Stimulated activated CD8-positive, alpha-beta memory T cell treated with anti-CD3 and anti-CD28 coated beads, Interleukin-12 subunit alpha, Interleukin-12 subunit beta, amount 100 ng/mL, for 4 hours (primary cell): ENCODE results near the gene SLC9A1.

ENCODE experiments used
- DNase-seq: peaks from one replicate; pipeline ENCODE4 v3.0.0-alpha.2; 2020; ENCODE audit warnings: low read depth

The SLC9A1 gene

DNA sequence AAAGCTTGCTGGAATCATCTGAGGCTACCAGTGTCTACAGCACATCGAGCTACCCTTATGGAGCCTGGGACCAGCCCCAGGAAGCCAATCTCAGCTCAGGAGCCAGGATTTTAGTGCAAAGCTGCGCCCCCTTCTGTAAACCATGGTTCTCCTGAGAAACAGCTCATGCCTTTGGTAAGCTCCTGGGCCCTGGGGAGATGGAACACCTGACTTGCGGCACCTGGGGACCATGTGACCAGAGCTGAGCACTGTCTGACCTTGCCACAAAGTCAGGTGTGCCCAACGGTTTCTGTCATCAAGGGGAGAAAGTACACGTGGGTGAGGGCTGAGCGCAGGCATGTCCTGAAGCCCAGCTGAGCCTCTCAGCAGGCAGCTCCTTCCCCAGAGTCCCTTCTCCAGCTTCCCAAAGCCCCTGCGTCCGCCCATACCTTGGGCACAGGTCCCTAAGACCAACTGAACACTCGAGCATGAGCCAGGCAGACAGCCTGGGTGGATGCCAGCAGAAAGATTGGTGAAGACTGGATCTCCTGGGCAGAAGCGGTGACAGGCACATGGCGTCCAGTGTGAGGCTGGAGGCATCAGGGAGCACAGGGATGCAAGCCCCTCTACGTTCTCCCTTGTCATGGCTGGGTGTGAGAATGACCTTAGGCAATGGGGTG is 84.4 kb downstream of the SLC9A1 start:
- DNase-seq, result no peak

DNA sequence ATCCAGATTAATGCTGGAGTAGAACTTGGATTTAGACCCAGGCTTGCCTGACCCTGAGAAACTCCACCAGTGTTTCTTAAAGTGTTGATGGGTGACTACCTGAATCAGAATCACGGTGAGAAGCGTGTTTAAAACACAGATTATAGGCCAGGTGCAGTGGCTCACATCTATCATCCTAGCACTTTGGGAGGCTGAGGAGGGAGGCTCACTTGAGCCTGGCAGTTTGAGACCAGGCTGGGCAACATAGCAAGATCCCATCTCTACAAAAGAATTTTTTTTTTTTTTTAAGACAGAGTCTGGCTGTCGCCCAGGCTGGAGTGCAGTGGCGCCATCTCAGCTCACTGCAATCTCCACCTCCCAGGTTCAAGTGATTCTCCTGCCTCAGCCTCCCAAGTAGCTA is 86.0 kb downstream of the SLC9A1 start:
- DNase-seq, result no peak

DNA sequence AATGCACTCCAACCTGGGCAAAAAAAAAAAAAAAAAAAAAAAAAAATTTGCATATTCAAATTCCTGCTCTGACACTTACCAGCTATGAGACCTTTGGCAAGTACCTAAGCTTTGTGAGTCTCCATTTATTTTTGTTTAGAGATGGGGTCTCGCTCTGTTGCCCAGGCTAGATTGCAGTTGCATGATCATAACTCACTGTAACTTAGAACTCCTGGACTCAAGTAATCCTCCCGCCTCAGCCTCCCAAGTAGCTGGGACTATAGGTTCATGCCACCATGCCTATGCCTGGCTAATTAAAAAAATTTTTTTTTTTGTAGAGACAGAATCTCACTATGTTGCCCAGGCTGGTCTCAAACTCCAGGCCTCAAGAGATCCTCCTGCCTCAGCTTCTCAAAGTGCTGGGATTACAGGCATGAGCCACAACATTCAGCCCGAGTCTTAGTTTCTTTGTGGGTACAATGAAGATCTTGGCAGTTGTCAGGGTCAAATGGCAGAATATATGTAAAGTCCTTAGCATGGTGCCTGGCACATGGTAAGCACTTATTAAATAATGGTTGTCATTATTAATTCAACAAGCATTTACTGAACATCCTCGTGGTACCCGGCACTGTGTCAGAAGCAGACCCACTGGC is 88.8 kb downstream of the SLC9A1 start:
- DNase-seq, result no peak

DNA sequence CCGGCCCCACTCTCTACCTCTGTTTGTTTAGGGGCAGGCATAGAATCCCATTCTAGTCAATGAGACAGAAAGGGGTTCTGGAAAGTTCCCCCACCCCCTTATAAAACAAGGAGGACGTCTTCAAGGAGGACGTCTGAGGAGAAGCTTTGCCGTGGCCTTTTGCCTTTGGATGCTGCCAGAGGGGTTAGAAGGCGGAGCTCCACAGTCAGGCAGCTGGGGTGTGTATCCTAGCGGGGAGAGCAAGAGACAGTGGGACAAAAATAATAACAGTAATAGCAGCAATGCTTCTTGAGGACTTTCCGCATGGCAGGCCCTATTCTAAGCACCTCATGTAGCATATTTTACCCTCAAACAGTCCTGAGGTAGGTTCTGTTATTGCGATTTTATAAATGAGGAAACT is 94.0 kb downstream of the SLC9A1 start:
- DNase-seq, result no peak

DNA sequence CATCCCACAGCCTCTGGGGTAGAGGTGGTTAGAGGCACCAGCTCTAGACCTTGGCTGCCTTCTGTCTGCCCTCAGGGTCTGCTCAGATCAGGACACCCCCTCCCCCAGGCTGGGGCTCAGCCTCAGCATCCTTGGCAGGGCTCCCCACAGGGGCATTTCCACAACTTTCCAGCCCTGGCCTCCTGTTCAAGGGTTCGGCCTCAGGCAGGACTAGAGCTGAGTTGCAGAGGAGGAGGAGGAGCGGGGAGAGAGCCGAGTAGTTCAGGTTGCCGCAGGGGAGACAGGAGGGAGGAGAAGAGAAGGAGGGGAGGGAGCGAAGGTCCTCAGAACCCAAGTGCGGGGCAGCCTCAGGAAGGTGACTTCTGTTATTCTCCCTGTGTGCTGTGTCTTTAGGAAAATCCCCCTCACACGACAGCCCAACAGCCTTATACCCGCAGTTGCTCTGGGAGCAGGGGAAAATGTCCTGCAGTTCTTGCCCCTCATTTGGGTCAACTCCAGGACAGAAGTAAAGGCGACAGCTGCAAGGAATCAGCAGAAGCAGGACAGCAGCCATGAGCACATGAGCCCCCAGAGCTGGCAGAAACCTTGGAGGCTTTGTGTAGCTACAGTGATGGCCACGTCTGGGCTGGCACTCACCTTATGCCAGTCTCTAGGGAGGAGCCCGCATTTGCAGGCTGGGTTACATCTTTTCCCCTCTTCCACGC is 95.8 kb downstream of the SLC9A1 start:
- DNase-seq, result no peak

DNA sequence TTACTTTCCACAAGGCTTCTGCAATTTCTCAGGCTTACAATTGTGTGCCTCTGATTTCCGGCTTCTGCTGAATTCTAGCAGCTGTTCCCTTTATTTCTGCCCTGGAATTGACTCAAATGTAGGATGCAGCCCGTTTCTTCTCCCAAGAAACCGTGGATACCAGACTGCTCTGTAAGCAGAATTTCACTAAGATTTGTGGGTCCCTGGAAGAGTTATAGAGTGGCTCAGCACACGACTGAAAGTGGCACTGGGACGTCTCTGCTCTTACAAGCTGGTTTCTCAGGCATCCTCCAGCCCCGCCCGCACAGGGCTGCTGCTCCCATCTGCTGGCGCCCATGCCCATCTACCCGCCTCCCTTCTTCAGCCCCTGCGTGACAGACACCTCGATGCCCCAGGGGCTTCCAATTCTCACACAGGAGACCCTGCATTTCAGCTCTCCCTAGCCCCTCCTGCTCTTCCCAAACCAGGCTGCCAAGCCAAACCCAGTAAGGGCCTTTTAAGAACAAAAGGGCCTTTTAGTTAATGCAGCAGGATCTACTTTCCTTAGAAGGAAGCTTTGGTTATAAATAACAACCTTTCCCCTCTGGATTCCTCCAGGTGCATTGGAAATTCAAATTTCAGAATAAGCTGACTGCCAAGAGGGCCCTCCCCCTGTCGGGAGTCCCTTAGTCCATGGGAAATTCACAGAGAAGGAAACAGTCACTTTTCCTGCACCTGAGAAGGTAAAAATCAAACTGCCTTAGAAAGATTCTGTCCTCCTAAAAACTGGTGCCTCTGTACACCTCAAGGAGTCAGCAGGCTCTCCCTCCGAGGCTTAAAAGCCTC is 96.9 kb downstream of the SLC9A1 start:
- DNase-seq, result no peak

DNA sequence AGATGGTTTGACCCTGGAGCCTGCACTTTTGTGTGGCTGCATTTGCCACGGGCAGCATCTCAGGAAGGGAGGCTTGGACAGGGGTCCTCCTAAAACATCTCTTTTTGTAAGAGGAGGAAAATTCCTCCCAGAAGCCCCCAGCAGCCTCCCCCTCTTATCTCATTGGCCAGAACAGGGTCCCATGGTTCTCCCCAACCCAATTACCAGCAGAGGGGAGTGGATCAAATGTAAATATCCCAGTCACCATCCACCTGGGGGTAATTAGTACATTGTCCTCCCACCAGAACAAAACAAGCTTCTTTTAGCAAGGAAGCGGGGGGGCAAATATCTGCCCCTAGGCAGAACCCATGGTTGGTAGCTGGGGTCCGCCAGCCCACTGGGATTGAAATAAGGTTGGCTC is 97.5 kb downstream of the SLC9A1 start:
- no peak for DNase-seq

DNA sequence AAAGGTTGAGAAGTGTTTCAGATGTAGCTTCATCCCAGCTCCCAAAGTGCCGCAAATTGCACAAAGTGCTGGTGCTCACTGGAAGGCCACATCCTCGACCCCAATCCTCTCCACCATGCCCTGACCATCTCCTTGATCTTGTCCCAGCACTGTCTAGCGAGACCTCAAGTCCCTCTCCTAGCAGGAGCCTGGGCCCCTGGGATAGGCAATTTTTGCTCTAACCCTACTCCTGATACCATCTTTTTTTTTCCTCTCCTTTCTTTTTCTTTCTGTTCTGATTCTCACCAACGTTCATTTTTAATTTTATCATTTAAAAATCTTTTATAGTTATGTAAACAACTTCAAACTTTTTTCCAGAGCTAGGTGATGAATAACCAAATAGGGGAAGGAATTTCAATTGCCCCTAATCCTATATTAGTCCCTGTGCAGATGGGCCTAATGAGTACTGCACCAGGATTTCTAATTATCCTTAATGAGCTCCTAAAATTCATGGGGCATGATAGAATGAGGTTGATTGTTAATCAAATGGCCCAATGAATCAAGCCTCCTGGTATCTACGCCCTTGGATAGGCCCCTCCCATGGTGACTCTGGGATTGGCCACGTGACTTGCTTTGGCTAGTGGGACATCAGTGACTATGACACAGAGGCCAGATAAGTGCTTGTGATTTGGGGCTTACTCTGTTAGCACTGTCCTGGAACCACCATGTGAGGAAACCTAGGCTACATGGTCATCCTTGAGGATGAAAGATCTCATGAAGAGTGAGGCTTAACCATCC is 100.8 kb downstream of the SLC9A1 start:
- DNase-seq, result no peak

DNA sequence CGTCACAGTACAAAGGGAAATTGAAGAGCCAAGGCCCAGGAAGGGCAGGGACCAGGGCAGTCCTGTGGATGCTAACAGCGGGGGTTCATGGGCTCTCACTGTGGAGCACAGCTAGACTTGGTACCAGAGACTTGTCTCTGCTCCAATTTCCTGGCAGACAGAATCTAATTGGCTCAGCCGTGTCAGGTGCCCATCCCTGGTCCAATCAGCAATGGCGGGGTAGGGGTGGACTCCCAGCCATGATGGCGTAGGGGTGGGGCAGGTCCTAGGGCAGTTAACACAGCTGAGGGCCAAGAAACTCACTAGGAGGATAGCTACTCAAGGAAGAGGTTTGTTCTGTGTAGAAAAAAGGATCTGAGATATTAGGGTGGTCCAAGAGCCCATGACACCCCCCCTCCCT is 102.4 kb downstream of the SLC9A1 start:
- no peak for DNase-seq

DNA sequence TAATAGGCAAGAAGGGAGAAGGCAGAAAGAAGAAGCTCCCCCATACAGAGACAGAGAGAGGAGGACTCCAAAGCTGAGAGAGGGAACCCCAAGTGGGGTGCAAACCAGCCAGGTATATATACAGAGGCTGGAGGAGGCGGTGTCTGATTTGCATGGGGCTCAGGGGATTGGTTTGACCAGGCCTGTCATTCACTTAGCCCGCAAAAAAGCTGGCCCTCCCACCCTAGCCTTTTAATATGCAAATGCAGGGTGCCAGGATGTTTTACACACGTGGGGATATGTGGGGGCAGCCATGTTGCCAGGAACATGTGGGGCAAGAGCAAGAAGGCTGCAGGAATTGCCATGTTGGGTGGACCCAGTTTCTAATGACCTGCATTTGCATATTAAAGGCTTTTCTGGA is 105.3 kb downstream of the SLC9A1 start:
- DNase-seq, result no peak

DNA sequence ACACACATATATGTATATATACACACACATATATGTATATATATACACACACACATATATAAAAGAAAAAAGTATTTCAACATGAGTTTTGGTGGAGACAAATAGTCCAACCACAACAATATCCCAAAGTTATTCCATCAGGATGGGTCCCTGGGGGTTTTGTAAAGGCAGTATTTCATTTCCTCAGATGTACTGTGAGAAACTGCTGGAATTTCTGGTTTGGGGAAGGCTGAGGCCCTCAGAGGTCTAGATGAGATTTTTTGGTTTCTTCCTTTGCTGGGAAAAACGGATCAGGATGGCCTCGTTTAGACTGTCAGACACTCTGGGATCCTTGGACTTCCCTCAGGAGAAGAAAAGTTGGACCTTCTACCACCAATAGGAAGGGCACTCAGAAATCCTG is 105.8 kb downstream of the SLC9A1 start:
- no peak for DNase-seq
